ENCODE data around the gene FMN1. TPM values are rescaled to one million over a fixed set of nuclear protein-coding genes. Genes with fewer than 3 reads are reported as not detected.

The FMN1 gene
- total RNA-seq, 1 experiment from 2014 or later, result 25.8 TPM

DNA sequence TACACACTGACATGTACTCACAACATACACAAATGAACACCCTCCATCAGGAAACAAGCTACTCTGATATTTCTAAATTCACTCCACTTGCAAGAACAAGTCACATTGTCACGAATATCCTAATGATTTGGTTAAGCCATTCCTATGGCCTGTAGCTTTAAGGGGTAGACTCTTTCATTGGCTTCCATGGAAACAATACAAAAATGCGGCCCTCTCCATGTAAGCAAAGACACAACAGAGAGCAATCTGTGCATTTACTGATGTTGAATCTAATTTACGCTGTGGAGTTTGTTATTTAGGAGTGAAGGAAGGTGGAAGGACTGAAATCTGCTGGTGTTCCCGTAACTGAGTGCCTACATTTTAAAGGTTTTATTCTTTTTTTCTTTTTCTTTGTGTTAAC lies 114.5 kb downstream of the FMN1 start:
- ChIA-PET CTCF (no interaction called here), POLR2A (ENCODE audit: unreplicated experiment) (interaction anchor here (0.6 kb wide), 1 partner anchor 12 kb away, joined by 3 read pairs; no protein-coding TSS in a partner anchor)
- DNase-seq, result no peak
- H3K4me2 ChIP-seq, result no peak overlapping the region
- no peaks in the 10 kb centered on the region for H3F3A ChIP-seq (ENCODE audit: insufficient read depth, low read depth)
- no peak overlapping the region for H3K4me3 ChIP-seq
- no peaks in the 10 kb centered on the region for H3K36me3 ChIP-seq (ENCODE audit: low read depth)
- peaks cover 22% of the 10 kb centered on the region for H3K4me1 ChIP-seq (replicated peaks; ENCODE audit: insufficient read depth)
- TF ChIP-seq, protein P1, sequence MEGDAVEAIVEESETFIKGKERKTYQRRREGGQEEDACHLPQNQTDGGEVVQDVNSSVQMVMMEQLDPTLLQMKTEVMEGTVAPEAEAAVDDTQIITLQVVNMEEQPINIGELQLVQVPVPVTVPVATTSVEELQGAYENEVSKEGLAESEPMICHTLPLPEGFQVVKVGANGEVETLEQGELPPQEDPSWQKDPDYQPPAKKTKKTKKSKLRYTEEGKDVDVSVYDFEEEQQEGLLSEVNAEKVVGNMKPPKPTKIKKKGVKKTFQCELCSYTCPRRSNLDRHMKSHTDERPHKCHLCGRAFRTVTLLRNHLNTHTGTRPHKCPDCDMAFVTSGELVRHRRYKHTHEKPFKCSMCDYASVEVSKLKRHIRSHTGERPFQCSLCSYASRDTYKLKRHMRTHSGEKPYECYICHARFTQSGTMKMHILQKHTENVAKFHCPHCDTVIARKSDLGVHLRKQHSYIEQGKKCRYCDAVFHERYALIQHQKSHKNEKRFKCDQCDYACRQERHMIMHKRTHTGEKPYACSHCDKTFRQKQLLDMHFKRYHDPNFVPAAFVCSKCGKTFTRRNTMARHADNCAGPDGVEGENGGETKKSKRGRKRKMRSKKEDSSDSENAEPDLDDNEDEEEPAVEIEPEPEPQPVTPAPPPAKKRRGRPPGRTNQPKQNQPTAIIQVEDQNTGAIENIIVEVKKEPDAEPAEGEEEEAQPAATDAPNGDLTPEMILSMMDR (conservative IDR thresholded peaks at IDR 0.05), result no peak
- no peak for TF ChIP-seq EZH2 (IDR thresholded peaks at IDR 0.05; ENCODE audit: low read depth)
- intact Hi-C loops (cut with micrococcal nuclease; ENCODE audit: unreplicated experiment), result loop anchor here (10.0 kb wide), 1 partner anchor 625 kb away; no protein-coding TSS in a partner anchor
- no peaks in the 10 kb centered on the region for H3K9me3 ChIP-seq (ENCODE audit: insufficient read depth, low read depth)
- no peak overlapping the region for H2AFZ ChIP-seq
- no peaks in the 10 kb centered on the region for H4K20me1 ChIP-seq (ENCODE audit: insufficient read depth)
- H3K9me2 ChIP-seq (ENCODE audit: insufficient read depth), result no peaks in the 10 kb centered on the region
- H3K27ac ChIP-seq, result no peak overlapping the region
- H3K27me3 ChIP-seq (ENCODE audit: insufficient read depth, low read depth), result no peaks in the 10 kb centered on the region
- BruUV-seq (replicated peaks), result no TSS peak
- H3K79me2 ChIP-seq (ENCODE audit: low read depth), result no peaks in the 10 kb centered on the region

DNA sequence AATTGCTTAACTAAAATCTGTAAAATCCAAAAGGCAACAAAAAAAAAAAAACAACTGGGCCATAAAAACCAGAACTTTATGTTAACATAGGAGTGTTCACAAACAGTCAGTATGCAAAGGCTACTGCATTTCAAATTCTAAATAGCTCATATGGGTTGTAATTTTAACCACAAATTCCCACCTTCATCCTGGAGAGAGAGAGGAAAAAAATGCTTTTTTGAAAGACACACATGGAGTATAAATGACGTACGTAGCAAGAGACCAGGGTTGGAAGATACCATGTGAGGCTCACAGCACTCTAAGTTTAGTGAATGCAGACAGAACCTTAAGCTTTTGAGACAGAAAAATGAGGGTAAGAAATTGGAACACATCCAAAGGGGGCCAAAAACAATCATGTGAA lies 115.9 kb downstream of the FMN1 start:
- POLR2A ChIA-PET (ENCODE audit: unreplicated experiment), result no interaction called here

DNA sequence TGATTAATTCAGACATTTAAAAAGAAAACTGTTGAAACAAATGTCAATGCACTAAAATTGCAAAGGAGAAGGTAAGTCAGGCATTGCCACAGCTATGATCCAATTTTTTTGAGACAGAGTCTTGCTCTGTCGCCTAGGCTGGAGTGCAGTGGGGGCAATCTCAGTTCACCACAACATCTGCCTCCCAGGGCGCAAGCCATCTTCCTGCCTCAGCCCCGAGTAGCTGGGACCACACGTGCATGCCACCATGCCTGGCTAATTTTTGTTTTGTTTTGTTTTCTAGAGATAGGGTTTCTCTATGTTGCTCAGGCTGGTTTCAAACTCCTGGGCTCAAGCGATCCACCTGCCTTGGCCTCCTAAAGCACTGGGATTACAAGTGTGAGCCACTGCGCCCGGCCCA lies 117.6 kb downstream of the FMN1 start:
- Histone ChIP-seq H3K4me3 (no peak overlapping the region), H3K79me2 (ENCODE audit: low read depth) (no peaks in the 10 kb centered on the region), H3K4me1 (replicated peaks; ENCODE audit: insufficient read depth) (no peaks in the 10 kb centered on the region), H3K4me2 (no peak overlapping the region), H3K9me3 (ENCODE audit: insufficient read depth, low read depth) (no peaks in the 10 kb centered on the region), H3K27me3 (ENCODE audit: insufficient read depth, low read depth) (no peaks in the 10 kb centered on the region), H3K9me2 (ENCODE audit: insufficient read depth) (no peaks in the 10 kb centered on the region), H3K36me3 (ENCODE audit: low read depth) (no peaks in the 10 kb centered on the region), H2AFZ (no peak overlapping the region), H4K20me1 (ENCODE audit: insufficient read depth) (no peaks in the 10 kb centered on the region), H3F3A (ENCODE audit: insufficient read depth, low read depth) (no peaks in the 10 kb centered on the region), H3K27ac (no peak overlapping the region)
- DNase-seq, result no peak
- intact Hi-C loops (cut with micrococcal nuclease; ENCODE audit: unreplicated experiment), result no loop called here
- BruUV-seq (replicated peaks), result no TSS peak
- CTCF ChIA-PET, result no interaction called here
- POLR2A ChIA-PET (ENCODE audit: unreplicated experiment), result no interaction called here
- TF ChIP-seq, protein P1 (conservative IDR thresholded peaks at IDR 0.05), result no peak
- no peak for TF ChIP-seq EZH2 (IDR thresholded peaks at IDR 0.05; ENCODE audit: low read depth)

More for the DNA sequence above, 115.9 kb downstream of the FMN1 start:
- Histone ChIP-seq H3K4me3 (no peak overlapping the region), H3K36me3 (ENCODE audit: low read depth) (no peaks in the 10 kb centered on the region), H3K9me3 (ENCODE audit: insufficient read depth, low read depth) (no peaks in the 10 kb centered on the region), H3K9me2 (ENCODE audit: insufficient read depth) (no peaks in the 10 kb centered on the region), H3K27ac (no peak overlapping the region), H3K4me1 (replicated peaks; ENCODE audit: insufficient read depth) (peaks cover 9% of the 10 kb centered on the region), H4K20me1 (ENCODE audit: insufficient read depth) (no peaks in the 10 kb centered on the region), H2AFZ (no peak overlapping the region), H3F3A (ENCODE audit: insufficient read depth, low read depth) (no peaks in the 10 kb centered on the region), H3K27me3 (ENCODE audit: insufficient read depth, low read depth) (no peaks in the 10 kb centered on the region), H3K4me2 (no peak overlapping the region), H3K79me2 (ENCODE audit: low read depth) (no peaks in the 10 kb centered on the region)
- TF ChIP-seq, protein P1 (conservative IDR thresholded peaks at IDR 0.05), result no peak
- TF ChIP-seq EZH2 (IDR thresholded peaks at IDR 0.05; ENCODE audit: low read depth), result no peak
- no TSS peak for BruUV-seq (replicated peaks)
- CTCF ChIA-PET, result interaction anchor here (0.6 kb wide), 1 partner anchor 52 kb away, joined by 3 read pairs; no protein-coding TSS in a partner anchor
- intact Hi-C loops (cut with micrococcal nuclease; ENCODE audit: unreplicated experiment), result no loop called here
- no peak for DNase-seq
